Measurements from ENCODE around the gene CD82.

CD82 gene

DNA sequence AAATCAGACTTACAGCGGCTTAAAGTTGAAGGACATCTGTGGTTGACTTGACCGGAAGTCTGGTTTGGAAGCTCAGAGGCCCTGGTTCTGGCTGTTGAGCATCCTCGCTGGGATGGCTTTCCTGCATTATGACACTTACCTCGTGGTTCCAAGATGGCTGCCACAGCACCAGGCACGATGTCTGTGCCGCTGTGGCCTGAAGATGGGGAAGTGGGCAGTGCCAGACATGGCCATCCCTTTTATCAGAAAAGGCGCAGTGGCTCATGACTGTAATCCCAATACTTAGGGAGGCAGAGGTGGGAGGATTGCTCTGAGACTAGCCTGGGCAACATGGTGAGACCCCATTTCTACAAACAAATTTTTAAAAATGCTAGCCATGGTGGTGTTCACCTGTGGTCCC, 40.5 kb downstream of the CD82 start:
- 94% methylated on average over 6 of the region's 7 CpGs for WGBS
- Histone ChIP-seq H3K23ac (ENCODE audit: low read length in 2 of 2) (no peak overlapping the region), H2BK5ac (ENCODE audit: low read depth, low read length, poor library complexity, severe bottlenecking) (no peak overlapping the region), H2AFZ (ENCODE audit: low read depth, low read length) (no peak overlapping the region), H4K8ac (ENCODE audit: low read length) (no peak overlapping the region), H3K14ac (ENCODE audit: low read length in 2 of 2) (no peak overlapping the region), H3K4me1 (ENCODE audit: control insufficient read depth, insufficient read depth, low read depth, low read length) (peaks cover 38% of the 10 kb centered on the region), H3K4ac (ENCODE audit: low read depth in 1 of 2, low read length in 2 of 2) (no peak overlapping the region), H3K79me1 (replicated peaks; ENCODE audit: low read length, poor library complexity, severe bottlenecking) (peaks cover 31% of the 10 kb centered on the region), H3K4me2 (ENCODE audit: low read length, poor library complexity, severe bottlenecking) (no peak overlapping the region), H3K9me3 (ENCODE audit: control insufficient read depth, low read length) (no peaks in the 10 kb centered on the region), H2BK120ac (ENCODE audit: low read depth, low read length) (no peak overlapping the region), H2BK15ac (ENCODE audit: low read depth, poor library complexity, severe bottlenecking) (no peak overlapping the region), H3K27me3 (ENCODE audit: control insufficient read depth in 1 of 2, insufficient read depth in 1 of 2, low read length in 2 of 2) (no peaks in the 10 kb centered on the region), H2AK5ac (ENCODE audit: low read length, severe bottlenecking) (peak overlapping the region; percentile 46), H3K27ac (ENCODE audit: low read length, poor library complexity, severe bottlenecking) (no peak overlapping the region), H4K91ac (ENCODE audit: low read length) (no peak overlapping the region), H2BK12ac (ENCODE audit: low read length in 2 of 2) (no peak overlapping the region), H3K18ac (ENCODE audit: low read depth in 1 of 2, low read length in 2 of 2) (no peak overlapping the region), H3K4me3 (ENCODE audit: insufficient read depth in 1 of 2, low read depth in 1 of 2, low read length in 2 of 2) (no peak overlapping the region), H3K9ac (ENCODE audit: low read length) (no peak overlapping the region), H3K36me3 (ENCODE audit: control insufficient read depth in 1 of 2, insufficient read depth in 2 of 2, low read depth in 1 of 2, low read length in 2 of 2) (peaks cover 12 to 77% of the 10 kb centered on the region in 2 experiments)
- DNase-seq = no peak

DNA sequence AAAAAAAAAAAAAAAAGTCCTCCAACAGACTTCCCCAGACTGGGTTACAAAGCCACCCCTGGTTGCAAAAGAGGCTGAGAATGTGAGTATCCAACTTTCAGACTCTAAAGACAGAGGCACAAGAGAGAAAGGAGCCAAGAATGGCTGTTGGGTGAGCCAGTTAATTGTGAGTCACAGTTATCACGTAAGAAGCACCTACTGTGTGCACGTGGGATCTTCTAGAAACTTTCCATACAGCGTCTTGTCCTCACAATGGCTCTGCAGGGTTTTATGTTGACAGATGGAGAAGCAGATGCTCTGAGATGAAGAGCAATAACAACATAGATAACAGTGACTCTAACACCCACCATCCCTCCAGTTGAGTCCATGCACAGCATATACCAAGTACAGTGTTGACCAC, 41.0 kb downstream of the CD82 start:
- Histone ChIP-seq H2BK12ac (ENCODE audit: low read length in 2 of 2) (peak overlapping the region in 1 of 2 experiments; percentile 23), H2BK5ac (ENCODE audit: low read depth, low read length, poor library complexity, severe bottlenecking) (no peak overlapping the region), H3K23ac (ENCODE audit: low read length in 2 of 2) (no peak overlapping the region), H2BK120ac (ENCODE audit: low read depth, low read length) (no peak overlapping the region), H3K14ac (ENCODE audit: low read length in 2 of 2) (peak overlapping the region in 1 of 2 experiments; percentile 44), H3K27me3 (ENCODE audit: control insufficient read depth in 1 of 2, insufficient read depth in 1 of 2, low read length in 2 of 2) (no peaks in the 10 kb centered on the region), H4K8ac (ENCODE audit: low read length) (no peak overlapping the region), H3K79me1 (replicated peaks; ENCODE audit: low read length, poor library complexity, severe bottlenecking) (peaks cover 26% of the 10 kb centered on the region), H2AK5ac (ENCODE audit: low read length, severe bottlenecking) (peak overlapping the region; percentile 40), H3K4ac (ENCODE audit: low read depth in 1 of 2, low read length in 2 of 2) (no peak overlapping the region), H3K9me3 (ENCODE audit: control insufficient read depth, low read length) (no peaks in the 10 kb centered on the region), H4K91ac (ENCODE audit: low read length) (no peak overlapping the region), H3K4me3 (ENCODE audit: insufficient read depth in 1 of 2, low read depth in 1 of 2, low read length in 2 of 2) (no peak overlapping the region), H3K36me3 (ENCODE audit: control insufficient read depth in 1 of 2, insufficient read depth in 2 of 2, low read depth in 1 of 2, low read length in 2 of 2) (peaks cover 12 to 77% of the 10 kb centered on the region in 2 experiments), H3K4me2 (ENCODE audit: low read length, poor library complexity, severe bottlenecking) (no peak overlapping the region), H3K27ac (ENCODE audit: low read length, poor library complexity, severe bottlenecking) (no peak overlapping the region), H3K18ac (ENCODE audit: low read depth in 1 of 2, low read length in 2 of 2) (peak overlapping the region; percentile 34 to 88), H2BK15ac (ENCODE audit: low read depth, poor library complexity, severe bottlenecking) (no peak overlapping the region), H3K9ac (ENCODE audit: low read length) (no peak overlapping the region), H3K4me1 (ENCODE audit: control insufficient read depth, insufficient read depth, low read depth, low read length) (peaks cover 36% of the 10 kb centered on the region), H2AFZ (ENCODE audit: low read depth, low read length) (no peak overlapping the region)
- WGBS = 95% methylated on average over 3 of the region's 3 CpGs
- no peak for DNase-seq

DNA sequence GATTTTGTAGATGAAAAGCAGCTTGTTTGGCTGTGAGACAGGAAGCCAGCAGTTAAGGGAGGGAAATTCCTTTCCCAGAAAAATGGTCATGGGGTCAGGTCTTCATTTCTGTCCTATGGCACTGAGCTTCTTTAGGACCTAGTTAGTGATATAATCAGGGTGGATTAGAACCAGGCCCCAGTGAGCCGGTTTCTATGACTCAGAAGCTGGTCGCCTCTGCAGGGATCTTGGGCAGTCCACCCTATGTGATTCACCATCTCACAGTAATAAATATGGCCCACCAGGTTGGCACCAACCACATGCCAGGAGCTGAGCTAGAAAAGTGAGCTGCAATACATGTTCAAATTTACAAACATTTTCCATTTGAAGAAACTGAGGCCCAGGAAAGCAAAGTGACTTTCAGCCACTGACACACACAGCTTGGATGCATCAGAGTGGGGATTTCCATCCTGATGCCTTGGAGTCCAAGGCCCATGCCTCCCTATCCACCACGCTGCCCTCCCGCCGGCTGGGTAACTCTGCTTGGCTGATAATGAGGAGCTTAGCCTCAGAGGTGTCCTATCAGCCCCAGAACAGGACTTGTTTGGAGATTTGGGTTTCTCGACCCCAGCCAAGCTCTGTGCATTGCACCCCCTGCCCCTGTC, 42.0 kb downstream of the CD82 start:
- Histone ChIP-seq H2BK15ac (ENCODE audit: low read depth, poor library complexity, severe bottlenecking) (no peak overlapping the region), H2AFZ (ENCODE audit: low read depth, low read length) (no peak overlapping the region), H2BK5ac (ENCODE audit: low read depth, low read length, poor library complexity, severe bottlenecking) (no peak overlapping the region), H2AK5ac (ENCODE audit: low read length, severe bottlenecking) (no peak overlapping the region), H3K18ac (ENCODE audit: low read depth in 1 of 2, low read length in 2 of 2) (peak overlapping the region; percentile 34 to 89), H4K91ac (ENCODE audit: low read length) (no peak overlapping the region), H4K8ac (ENCODE audit: low read length) (no peak overlapping the region), H3K27ac (ENCODE audit: low read length, poor library complexity, severe bottlenecking) (peak overlapping the region; percentile 16), H2BK12ac (ENCODE audit: low read length in 2 of 2) (peak overlapping the region in 1 of 2 experiments; percentile 87), H3K23ac (ENCODE audit: low read length in 2 of 2) (no peak overlapping the region), H3K4me2 (ENCODE audit: low read length, poor library complexity, severe bottlenecking) (no peak overlapping the region), H3K4me1 (ENCODE audit: control insufficient read depth, insufficient read depth, low read depth, low read length) (peaks cover 40% of the 10 kb centered on the region), H3K36me3 (ENCODE audit: control insufficient read depth in 1 of 2, insufficient read depth in 2 of 2, low read depth in 1 of 2, low read length in 2 of 2) (peaks cover 12 to 75% of the 10 kb centered on the region in 2 experiments), H3K79me1 (replicated peaks; ENCODE audit: low read length, poor library complexity, severe bottlenecking) (peaks cover 22% of the 10 kb centered on the region), H3K27me3 (ENCODE audit: control insufficient read depth in 1 of 2, insufficient read depth in 1 of 2, low read length in 2 of 2) (no peaks in the 10 kb centered on the region), H3K14ac (ENCODE audit: low read length in 2 of 2) (no peak overlapping the region), H3K9ac (ENCODE audit: low read length) (no peak overlapping the region), H3K4ac (ENCODE audit: low read depth in 1 of 2, low read length in 2 of 2) (peak overlapping the region in 1 of 2 experiments; percentile 76), H3K4me3 (ENCODE audit: insufficient read depth in 1 of 2, low read depth in 1 of 2, low read length in 2 of 2) (no peak overlapping the region), H2BK120ac (ENCODE audit: low read depth, low read length) (no peak overlapping the region), H3K9me3 (ENCODE audit: control insufficient read depth, low read length) (no peaks in the 10 kb centered on the region)
- peak; percentile 79 for DNase-seq
- 63% methylated on average over 6 of the region's 6 CpGs for WGBS

DNA sequence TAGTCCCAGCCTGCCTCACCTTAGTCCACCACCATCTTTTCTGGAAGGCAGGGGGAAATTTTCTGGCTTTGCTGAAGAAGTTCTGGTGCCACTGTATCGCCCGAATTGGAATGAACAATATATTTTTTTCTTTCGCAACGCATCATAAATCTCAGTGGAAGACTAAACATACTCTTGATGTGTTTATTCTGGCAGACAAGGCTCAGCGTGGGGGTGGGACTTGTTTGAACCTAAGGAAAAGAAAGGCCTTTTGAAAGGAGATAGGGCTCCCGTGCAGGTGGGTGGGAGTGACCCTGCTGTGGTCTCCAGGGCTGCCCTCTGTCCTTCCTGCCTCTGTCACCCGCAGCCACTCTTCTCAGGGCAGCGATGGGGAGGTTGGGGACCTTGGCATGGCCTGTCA, 42.5 kb downstream of the CD82 start:
- H3K18ac ChIP-seq (ENCODE audit: low read depth in 1 of 2, low read length in 2 of 2) = peak overlapping the region; percentile 34 to 89
- peaks cover 43% of the 10 kb centered on the region for H3K4me1 ChIP-seq (ENCODE audit: control insufficient read depth, insufficient read depth, low read depth, low read length)
- H3K4me3 ChIP-seq (ENCODE audit: insufficient read depth in 1 of 2, low read depth in 1 of 2, low read length in 2 of 2) = no peak overlapping the region
- no peak overlapping the region for H3K23ac ChIP-seq (ENCODE audit: low read length in 2 of 2)
- no peak overlapping the region for H2BK120ac ChIP-seq (ENCODE audit: low read depth, low read length)
- H3K36me3 ChIP-seq (ENCODE audit: control insufficient read depth in 1 of 2, insufficient read depth in 2 of 2, low read depth in 1 of 2, low read length in 2 of 2) = peaks cover 12 to 73% of the 10 kb centered on the region in 2 experiments
- H3K14ac ChIP-seq (ENCODE audit: low read length in 2 of 2) = no peak overlapping the region
- H3K9me3 ChIP-seq (ENCODE audit: control insufficient read depth, low read length) = no peaks in the 10 kb centered on the region
- peaks cover 20% of the 10 kb centered on the region for H3K79me1 ChIP-seq (replicated peaks; ENCODE audit: low read length, poor library complexity, severe bottlenecking)
- H3K4ac ChIP-seq (ENCODE audit: low read depth in 1 of 2, low read length in 2 of 2) = no peak overlapping the region
- no peak overlapping the region for H3K4me2 ChIP-seq (ENCODE audit: low read length, poor library complexity, severe bottlenecking)
- H2BK12ac ChIP-seq (ENCODE audit: low read length in 2 of 2) = peak overlapping the region in 1 of 2 experiments; percentile 87
- H2BK5ac ChIP-seq (ENCODE audit: low read depth, low read length, poor library complexity, severe bottlenecking) = no peak overlapping the region
- H4K8ac ChIP-seq (ENCODE audit: low read length) = peak overlapping the region; percentile 22
- H2AFZ ChIP-seq (ENCODE audit: low read depth, low read length) = no peak overlapping the region
- H4K91ac ChIP-seq (ENCODE audit: low read length) = no peak overlapping the region
- DNase-seq = peak; percentile 85
- no peak overlapping the region for H2BK15ac ChIP-seq (ENCODE audit: low read depth, poor library complexity, severe bottlenecking)
- no peak overlapping the region for H2AK5ac ChIP-seq (ENCODE audit: low read length, severe bottlenecking)
- H3K9ac ChIP-seq (ENCODE audit: low read length) = no peak overlapping the region
- no peaks in the 10 kb centered on the region for H3K27me3 ChIP-seq (ENCODE audit: control insufficient read depth in 1 of 2, insufficient read depth in 1 of 2, low read length in 2 of 2)
- WGBS = 27% methylated on average over 6 of the region's 8 CpGs
- peak overlapping the region; percentile 29 for H3K27ac ChIP-seq (ENCODE audit: low read length, poor library complexity, severe bottlenecking)
